Stimulated activated CD8-positive, alpha-beta memory T cell treated with anti-CD3 and anti-CD28 coated beads, Interleukin-7, amount 100 ng/mL, for 1 hour (primary cell): ENCODE results near the gene SERPING1.

Experiments
- DNase-seq, 2 donors: peaks; one replicate each; pipeline ENCODE4 v3.0.0-alpha.2; 2020; ENCODE audit warnings: low read depth in 2 of 2

SERPING1 gene

GRCh38 chr11:57597916-57598830 lies 688 bp downstream of the SERPING1 start:
- no peak for DNase-seq

GRCh38 chr11:57598831-57599155 lies 1.3 kb downstream of the SERPING1 start:
- no peak for DNase-seq

- no peak for DNase-seq
Measured at GRCh38 chr11:57599381-57599780, 1.9 kb downstream of the SERPING1 start.

- no peak for DNase-seq
Measured at GRCh38 chr11:57601297-57601696, 3.8 kb downstream of the SERPING1 start.

- no peak for DNase-seq
Measured at GRCh38 chr11:57604296-57605027, 7.0 kb downstream of the SERPING1 start.

- no peak for DNase-seq
Measured at GRCh38 chr11:57605028-57605420, 7.5 kb downstream of the SERPING1 start.

- DNase-seq: no peak
Measured at GRCh38 chr11:57610170-57610569, 12.7 kb downstream of the SERPING1 start.

GRCh38 chr11:57614234-57614772 lies 16.8 kb downstream of the SERPING1 start:
- no peak for DNase-seq

- DNase-seq: no peak
Measured at GRCh38 chr11:57615308-57615707, 17.8 kb downstream of the SERPING1 start.

GRCh38 chr11:57616595-57616994 lies 19.1 kb downstream of the SERPING1 start:
- DNase-seq: no peak

- DNase-seq: no peak
Measured at GRCh38 chr11:57618438-57618837, 21.0 kb downstream of the SERPING1 start.

GRCh38 chr11:57619331-57619730 lies 21.8 kb downstream of the SERPING1 start:
- no peak for DNase-seq

GRCh38 chr11:57620467-57620866 lies 23.0 kb downstream of the SERPING1 start:
- no peak for DNase-seq

GRCh38 chr11:57622263-57622662 lies 24.8 kb downstream of the SERPING1 start:
- DNase-seq: no peak

GRCh38 chr11:57624864-57625263 lies 27.4 kb downstream of the SERPING1 start:
- DNase-seq: no peak

- no peak for DNase-seq
Measured at GRCh38 chr11:57626895-57627294, 29.4 kb downstream of the SERPING1 start.

- no peak for DNase-seq
Measured at GRCh38 chr11:57630171-57630570, 32.7 kb downstream of the SERPING1 start.

GRCh38 chr11:57632116-57632515 lies 34.6 kb downstream of the SERPING1 start:
- DNase-seq: no peak

GRCh38 chr11:57633394-57634070 lies 36.0 kb downstream of the SERPING1 start:
- DNase-seq: no peak

- DNase-seq: no peak
Measured at GRCh38 chr11:57634311-57634710, 36.8 kb downstream of the SERPING1 start.

GRCh38 chr11:57635246-57635645 lies 37.8 kb downstream of the SERPING1 start:
- no peak for DNase-seq

- DNase-seq: no peak
Measured at GRCh38 chr11:57637626-57638004, 40.1 kb downstream of the SERPING1 start.
